Measurements from ENCODE around the gene CYSLTR2.

DNA sequence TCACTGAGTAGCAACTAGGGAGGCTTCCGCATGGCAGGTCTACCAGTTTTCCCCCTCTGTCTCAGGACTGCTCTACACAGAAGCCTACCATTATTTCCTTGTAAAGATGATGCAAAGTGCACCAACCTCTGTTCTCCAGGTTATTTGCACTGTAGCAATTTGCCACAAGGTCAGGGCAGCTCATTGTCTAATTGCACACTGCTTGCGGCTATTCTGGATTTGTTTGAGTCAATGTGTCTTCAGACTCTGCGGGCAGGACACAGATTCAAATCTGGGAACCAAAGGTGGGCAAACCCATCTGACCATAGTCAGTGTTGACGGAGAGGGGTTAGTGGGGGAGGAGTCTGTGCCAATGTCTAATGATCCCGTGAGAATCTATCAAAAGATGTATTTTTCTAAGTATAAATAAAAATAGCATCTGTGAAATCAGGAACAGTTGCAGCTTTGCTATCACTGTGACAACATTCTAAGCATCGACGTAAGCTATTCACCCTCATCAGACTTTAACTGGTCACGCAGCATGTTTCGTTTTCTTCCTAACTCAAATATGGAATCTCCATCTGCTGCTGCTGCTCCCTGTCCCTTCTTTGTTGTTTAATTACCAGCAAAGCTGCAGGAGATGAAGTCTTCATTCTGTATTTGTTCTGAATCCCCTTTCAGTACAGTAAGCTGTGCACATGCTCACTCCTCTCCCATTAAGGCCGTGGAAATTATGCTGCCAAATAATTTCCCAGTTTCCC lies 26.4 kb downstream of the CYSLTR2 start:
- TF ChIP-seq ZNF565 (CRISPR knock-in tag; conservative IDR thresholded peaks at IDR 0.05; ENCODE audit: low read depth) (no peak), POU6F1 (CRISPR knock-in tag; IDR thresholded peaks at IDR 0.05; ENCODE audit: borderline replicate concordance, low read depth) (no peak), RARB (CRISPR knock-in tag; IDR thresholded peaks at IDR 0.05) (no peak), GLIS3 (CRISPR knock-in tag; IDR thresholded peaks at IDR 0.05) (no peak), ZFP30 (CRISPR knock-in tag; IDR thresholded peaks at IDR 0.05) (no peak), ARNTL (CRISPR knock-in tag; IDR thresholded peaks at IDR 0.05; ENCODE audit: borderline replicate concordance, low read depth) (no peak)
- TF ChIP-seq, protein P1, sequence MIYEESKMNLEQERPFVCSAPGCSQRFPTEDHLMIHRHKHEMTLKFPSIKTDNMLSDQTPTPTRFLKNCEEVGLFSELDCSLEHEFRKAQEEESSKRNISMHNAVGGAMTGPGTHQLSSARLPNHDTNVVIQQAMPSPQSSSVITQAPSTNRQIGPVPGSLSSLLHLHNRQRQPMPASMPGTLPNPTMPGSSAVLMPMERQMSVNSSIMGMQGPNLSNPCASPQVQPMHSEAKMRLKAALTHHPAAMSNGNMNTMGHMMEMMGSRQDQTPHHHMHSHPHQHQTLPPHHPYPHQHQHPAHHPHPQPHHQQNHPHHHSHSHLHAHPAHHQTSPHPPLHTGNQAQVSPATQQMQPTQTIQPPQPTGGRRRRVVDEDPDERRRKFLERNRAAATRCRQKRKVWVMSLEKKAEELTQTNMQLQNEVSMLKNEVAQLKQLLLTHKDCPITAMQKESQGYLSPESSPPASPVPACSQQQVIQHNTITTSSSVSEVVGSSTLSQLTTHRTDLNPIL (CRISPR knock-in tag; IDR thresholded peaks at IDR 0.05; ENCODE audit: low read depth): no peak
